ENCODE measurements around the gene PRDM16.

Gene PRDM16

DNA sequence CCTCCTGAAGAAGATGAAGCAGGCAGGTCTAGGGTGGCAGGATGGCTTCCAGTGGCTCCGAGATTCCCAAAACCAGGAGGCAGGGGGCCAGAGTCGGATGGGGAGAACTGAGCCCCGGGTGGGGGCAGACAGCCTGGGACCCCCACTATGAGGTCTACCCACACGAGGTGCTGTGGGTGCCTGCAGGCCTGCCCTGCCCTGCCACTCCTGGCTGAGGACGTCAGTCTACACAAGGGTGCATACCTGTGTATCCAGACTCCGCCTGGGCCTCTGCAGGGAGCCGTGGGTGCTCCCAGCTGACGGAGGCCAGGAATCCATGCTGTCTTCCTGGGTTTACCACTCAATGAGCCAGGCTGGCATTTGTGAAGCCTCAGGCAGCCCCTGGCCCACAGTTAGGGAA, 80.3 kb downstream of the PRDM16 start:
- no peak overlapping the region for H3K27ac ChIP-seq
- TF ChIP-seq, protein P1, sequence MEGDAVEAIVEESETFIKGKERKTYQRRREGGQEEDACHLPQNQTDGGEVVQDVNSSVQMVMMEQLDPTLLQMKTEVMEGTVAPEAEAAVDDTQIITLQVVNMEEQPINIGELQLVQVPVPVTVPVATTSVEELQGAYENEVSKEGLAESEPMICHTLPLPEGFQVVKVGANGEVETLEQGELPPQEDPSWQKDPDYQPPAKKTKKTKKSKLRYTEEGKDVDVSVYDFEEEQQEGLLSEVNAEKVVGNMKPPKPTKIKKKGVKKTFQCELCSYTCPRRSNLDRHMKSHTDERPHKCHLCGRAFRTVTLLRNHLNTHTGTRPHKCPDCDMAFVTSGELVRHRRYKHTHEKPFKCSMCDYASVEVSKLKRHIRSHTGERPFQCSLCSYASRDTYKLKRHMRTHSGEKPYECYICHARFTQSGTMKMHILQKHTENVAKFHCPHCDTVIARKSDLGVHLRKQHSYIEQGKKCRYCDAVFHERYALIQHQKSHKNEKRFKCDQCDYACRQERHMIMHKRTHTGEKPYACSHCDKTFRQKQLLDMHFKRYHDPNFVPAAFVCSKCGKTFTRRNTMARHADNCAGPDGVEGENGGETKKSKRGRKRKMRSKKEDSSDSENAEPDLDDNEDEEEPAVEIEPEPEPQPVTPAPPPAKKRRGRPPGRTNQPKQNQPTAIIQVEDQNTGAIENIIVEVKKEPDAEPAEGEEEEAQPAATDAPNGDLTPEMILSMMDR (conservative IDR thresholded peaks at IDR 0.05) = no peak
- TF ChIP-seq ZFX (IDR thresholded peaks at IDR 0.05) = no peak

DNA sequence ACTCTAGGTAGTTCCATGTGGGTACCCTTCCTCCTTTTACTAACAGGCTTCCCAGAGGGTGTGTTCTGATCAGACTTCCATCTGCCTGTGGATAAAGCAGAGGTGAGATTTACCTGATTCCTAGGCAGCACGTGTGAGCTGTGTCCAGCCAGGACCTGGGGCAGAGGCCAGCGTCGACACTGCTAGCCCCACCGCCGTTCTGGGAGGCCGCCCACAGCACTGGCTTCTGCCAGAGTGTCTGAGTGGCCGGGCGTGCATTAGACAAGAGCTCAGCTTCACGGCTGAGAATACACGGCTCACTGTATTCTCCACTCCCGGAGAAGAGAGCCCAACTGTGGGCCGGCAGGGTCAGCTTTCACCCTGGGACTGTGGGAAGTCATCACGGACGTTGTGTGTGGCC, 82.5 kb downstream of the PRDM16 start:
- TF ChIP-seq ZFX (IDR thresholded peaks at IDR 0.05) = no peak
- TF ChIP-seq, protein P1 (conservative IDR thresholded peaks at IDR 0.05) = no peak
- no peak overlapping the region for H3K27ac ChIP-seq

DNA sequence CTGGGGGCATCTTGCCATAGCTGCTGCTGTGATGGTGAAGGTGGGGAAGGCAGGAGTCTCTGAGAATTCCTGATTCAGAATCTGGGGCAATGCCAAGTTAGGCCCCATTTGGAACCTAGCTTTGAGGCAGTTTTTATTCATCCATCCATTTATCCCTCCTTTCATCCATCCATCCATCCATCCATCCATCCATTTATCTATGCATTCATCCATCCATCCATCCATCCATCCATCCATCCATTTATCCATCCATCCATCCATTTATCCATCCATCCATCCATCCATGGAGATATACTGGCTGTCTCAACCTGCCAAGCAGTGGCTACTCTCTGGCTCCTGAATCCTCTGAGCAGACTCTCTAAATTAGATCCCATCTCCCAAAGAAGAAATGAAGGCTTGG, 83.1 kb downstream of the PRDM16 start:
- no peak for TF ChIP-seq ZFX (IDR thresholded peaks at IDR 0.05)
- TF ChIP-seq, protein P1 (conservative IDR thresholded peaks at IDR 0.05) = no peak
- no peak overlapping the region for H3K27ac ChIP-seq

DNA sequence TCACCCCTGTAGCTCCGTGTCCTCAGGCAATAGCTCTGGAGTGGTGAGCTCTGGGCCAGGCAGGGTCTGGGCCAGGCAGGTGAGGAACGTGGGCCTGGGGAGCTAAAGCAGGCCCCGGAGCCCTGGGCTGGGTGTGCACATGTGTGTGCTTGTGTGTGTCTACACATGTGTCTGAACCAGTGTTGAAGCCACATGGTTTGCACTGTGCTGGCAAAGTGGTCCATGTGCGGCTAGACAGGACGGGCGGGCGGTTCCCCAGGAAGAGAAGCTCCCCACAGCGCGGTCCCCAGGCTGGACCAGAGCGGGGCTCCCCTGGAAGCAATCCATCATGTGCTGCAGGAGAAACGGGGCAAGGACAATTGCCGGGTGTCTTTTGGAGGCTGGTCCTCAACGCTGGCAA, 84.2 kb downstream of the PRDM16 start:
- H3K27ac ChIP-seq = no peak overlapping the region
- no peak for TF ChIP-seq ZFX (IDR thresholded peaks at IDR 0.05)
- TF ChIP-seq, protein P1 (conservative IDR thresholded peaks at IDR 0.05) = no peak

DNA sequence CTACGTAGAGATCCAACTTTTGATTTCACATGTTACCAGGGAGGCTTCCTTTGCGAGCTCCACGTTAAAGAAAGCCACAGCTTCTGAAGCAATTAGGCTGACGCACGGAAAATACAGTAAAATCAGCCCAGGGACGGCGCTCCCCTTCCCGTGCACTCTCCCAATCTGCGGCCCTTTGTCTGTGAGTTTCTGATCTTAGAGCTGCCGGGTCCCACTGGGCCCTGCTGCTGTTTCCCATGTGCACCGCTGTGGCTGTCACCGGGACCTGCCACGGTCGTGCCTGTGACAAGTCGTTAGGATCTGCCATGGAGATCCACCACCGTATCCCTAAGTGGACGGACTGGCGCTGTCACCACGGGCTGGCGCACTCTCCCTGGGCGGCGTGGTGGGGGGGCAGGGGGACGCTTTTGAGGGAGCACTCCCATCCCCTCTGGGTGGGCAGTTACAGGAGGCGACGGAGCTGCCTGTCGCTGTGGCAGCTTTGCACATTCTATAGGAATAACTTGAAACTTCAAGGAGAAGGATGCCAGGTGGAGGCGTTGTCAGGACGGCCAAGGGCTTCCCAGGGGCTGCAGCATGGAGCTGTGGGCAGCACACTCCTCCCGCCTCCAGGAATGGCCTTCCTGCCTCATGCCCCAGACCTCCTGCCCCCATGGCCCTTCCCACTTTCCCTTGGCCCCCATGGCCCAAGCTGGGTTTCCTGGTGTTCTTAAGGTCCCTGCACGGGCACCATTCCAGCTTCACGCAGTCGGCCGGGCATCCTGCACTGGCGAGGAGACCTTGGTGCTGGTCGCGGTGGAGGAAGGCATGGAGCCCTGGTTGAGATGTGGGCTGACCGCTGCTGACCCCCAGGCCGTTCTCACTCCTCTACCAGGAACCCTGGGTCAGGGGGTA, 85.1 kb downstream of the PRDM16 start:
- H3K27ac ChIP-seq = no peak overlapping the region
- TF ChIP-seq ZFX (IDR thresholded peaks at IDR 0.05) = no peak
- TF ChIP-seq, protein P1 (conservative IDR thresholded peaks at IDR 0.05) = no peak

DNA sequence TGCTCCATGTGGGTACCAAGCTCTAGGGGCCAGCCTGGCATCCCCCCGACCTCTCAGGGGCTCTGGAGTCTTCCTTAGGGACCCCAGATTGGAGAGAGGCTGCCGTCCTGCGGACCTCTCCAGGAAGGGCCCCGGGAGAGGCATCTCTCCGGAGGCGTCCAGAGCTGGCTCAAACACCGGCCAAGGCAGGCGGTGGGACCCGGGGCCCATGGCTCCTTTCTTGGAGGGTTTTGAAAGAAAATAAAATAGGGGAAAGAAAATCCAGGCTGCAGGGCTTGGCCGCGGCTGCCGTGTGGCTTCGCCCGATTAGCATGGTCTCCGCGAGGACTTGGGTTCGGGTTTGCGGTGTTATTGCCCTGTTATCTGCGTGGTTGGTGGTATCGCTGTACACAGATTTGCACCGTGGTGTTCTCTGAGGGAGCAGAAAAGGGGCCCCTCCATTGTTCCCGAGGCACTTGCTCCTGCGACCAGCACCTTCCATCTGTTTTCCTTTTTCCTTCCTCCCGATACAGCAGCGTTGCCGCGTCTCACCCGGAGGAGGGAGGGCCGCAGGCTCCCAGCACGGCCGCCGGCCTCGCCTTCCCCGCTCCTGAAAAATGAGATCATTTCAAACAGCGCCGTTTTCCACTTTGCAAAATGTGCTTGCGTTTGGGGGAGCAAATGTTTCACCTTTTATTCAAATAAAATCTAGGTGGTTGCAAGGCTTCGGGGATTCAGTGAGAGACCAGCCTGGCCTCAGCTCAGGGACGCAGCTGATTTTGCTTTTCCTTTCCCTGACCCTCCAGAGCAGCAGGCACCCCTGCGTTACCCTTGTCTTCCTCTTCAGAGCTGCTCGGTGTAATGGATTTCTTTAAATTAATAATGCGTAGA, 86.3 kb downstream of the PRDM16 start:
- H3K27ac ChIP-seq = no peak overlapping the region
- no peak for TF ChIP-seq ZFX (IDR thresholded peaks at IDR 0.05)
- TF ChIP-seq, protein P1 (conservative IDR thresholded peaks at IDR 0.05) = no peak

DNA sequence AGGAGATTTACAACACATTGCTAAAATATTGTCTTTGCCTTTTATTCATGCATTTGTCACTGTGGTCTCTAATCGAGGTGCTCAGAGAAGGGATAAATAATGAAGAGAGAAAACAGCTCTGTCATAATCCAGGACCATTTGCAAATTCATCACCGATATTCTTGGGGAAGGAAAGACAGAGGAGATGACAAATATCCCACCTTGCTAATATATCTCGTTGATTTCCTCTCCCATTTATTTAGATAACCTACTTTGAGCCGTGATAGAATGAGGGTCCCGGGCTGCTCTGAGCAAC, 86.9 kb downstream of the PRDM16 start:
- no peak overlapping the region for H3K27ac ChIP-seq
- TF ChIP-seq ZFX (IDR thresholded peaks at IDR 0.05) = no peak
- TF ChIP-seq, protein P1 (conservative IDR thresholded peaks at IDR 0.05) = no peak

Measured in C4-2B (cell line).